ENCODE results near the gene HDAC4. TPM values are rescaled to one million over a fixed set of nuclear protein-coding genes. Genes with fewer than 3 reads are reported as not detected.

The HDAC4 gene
- total RNA-seq, 2 experiments from 2014 or later: 22.6 to 24.5 TPM

- Mint-ChIP-seq H3K4me1 (ENCODE audit: low read depth) (no peaks in the 10 kb centered on the region), H3K27me3 (no peaks in the 10 kb centered on the region), H3K27ac (no peak overlapping the region), H3K9me3 (no peaks in the 10 kb centered on the region), H3K36me3 (ENCODE audit: low read depth) (peaks cover 6% of the 10 kb centered on the region), H3K4me3 (no peak overlapping the region)
- ATAC-seq (no peak), DNase-seq (no peak)
- intact Hi-C loops (cut with micrococcal nuclease): no loop called here
- ChIA-PET CTCF (no interaction called here), POLR2A (no interaction called here)
- TF ChIP-seq, protein P1, sequence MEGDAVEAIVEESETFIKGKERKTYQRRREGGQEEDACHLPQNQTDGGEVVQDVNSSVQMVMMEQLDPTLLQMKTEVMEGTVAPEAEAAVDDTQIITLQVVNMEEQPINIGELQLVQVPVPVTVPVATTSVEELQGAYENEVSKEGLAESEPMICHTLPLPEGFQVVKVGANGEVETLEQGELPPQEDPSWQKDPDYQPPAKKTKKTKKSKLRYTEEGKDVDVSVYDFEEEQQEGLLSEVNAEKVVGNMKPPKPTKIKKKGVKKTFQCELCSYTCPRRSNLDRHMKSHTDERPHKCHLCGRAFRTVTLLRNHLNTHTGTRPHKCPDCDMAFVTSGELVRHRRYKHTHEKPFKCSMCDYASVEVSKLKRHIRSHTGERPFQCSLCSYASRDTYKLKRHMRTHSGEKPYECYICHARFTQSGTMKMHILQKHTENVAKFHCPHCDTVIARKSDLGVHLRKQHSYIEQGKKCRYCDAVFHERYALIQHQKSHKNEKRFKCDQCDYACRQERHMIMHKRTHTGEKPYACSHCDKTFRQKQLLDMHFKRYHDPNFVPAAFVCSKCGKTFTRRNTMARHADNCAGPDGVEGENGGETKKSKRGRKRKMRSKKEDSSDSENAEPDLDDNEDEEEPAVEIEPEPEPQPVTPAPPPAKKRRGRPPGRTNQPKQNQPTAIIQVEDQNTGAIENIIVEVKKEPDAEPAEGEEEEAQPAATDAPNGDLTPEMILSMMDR (IDR thresholded peaks at IDR 0.05): no peak
Observed at GRCh38 chr2:239054921-239055320, 345.9 kb downstream of the HDAC4 start.

- H3K4me3 Mint-ChIP-seq: no peak overlapping the region
- ATAC-seq: no peak
- no peak for DNase-seq
Observed at GRCh38 chr2:239053801-239054503, 346.9 kb downstream of the HDAC4 start.

DNA sequence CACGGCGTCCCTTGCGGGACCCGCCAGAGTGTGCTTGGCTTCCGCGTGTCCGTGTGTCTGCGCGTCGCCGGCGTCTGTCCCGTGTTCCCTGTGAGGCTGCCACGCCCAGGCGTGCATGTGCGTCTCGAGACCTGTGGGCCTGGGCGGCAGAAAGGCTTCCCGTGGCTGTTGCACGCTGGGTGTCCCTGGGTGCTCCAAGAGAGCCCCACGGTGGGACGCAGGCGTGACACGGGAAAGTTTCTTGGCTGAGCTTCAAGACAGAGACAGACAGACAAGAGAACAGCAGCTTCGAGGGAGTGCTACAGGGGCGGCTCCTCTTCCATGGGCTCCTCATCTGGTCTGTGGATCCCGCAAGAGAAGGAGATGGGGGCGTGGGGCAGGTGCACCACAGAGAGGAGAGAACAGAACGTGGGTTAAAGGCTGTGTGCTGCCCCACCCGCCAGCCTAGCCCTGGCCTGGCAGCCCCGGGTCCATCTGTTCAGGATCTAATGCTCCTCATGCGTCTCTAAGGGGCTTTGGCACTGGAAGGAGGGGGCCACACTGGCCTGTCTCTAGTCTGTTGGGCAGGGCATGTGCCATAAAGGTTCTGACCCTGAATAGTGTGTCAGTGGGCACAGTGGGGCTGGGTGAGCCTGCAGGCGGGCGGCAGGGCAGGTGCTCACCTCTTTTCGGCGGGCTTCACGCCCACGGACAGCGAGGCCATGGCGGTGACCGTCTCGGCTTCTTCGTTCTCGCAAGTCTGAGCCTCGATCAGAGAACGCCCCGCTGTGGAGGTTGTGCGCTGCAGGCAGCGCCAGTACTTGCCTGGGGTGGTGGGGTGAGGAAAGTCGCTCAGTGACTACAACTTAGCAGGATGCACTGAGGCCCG lies 347.8 kb downstream of the HDAC4 start:
- ATAC-seq: no peak
- H3K4me3 Mint-ChIP-seq: no peak overlapping the region

More at GRCh38 chr2:239053801-239054503, 346.9 kb downstream of the HDAC4 start:
- TF ChIP-seq, protein P1 (IDR thresholded peaks at IDR 0.05): no peak
- H3K36me3 Mint-ChIP-seq (ENCODE audit: low read depth): peaks cover 6% of the 10 kb centered on the region
- CTCF ChIA-PET: no interaction called here
- no peak overlapping the region for H3K27ac Mint-ChIP-seq
- no peaks in the 10 kb centered on the region for H3K9me3 Mint-ChIP-seq
- POLR2A ChIA-PET: no interaction called here
- H3K27me3 Mint-ChIP-seq: no peaks in the 10 kb centered on the region
- no peaks in the 10 kb centered on the region for H3K4me1 Mint-ChIP-seq (ENCODE audit: low read depth)
- intact Hi-C loops (cut with micrococcal nuclease): no loop called here

DNA sequence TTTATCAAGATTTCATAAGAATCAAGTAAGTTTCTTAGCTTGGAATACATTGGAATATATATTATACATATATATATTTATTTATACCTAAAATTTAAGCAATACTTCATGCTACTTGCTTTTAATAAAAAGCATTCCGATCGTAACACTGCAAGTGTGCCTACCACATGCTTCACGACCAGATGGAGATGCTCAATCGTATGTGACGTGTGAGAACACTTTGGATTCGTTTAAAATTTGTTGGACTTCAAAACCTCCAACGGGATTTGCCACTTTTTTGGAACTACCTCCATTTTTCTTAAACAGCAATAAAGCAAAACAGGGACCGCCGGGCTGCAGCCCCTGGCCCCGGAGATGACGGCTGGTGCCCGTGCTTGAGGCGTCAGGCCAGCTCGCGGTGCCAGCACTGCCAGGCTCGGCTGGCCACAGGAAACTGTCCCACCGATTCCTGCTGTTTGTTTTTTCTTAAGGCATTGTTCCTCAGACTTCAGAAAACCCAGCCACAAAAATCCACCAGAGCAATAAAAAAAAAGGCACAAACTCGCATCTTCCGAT lies 348.9 kb downstream of the HDAC4 start:
- no peak overlapping the region for H3K27ac Mint-ChIP-seq
- intact Hi-C loops (cut with micrococcal nuclease): no loop called here
- H3K27me3 Mint-ChIP-seq: no peaks in the 10 kb centered on the region
- H3K4me3 Mint-ChIP-seq: no peak overlapping the region
- DNase-seq (no peak), ATAC-seq (no peak)
- H3K4me1 Mint-ChIP-seq (ENCODE audit: low read depth): no peaks in the 10 kb centered on the region
- TF ChIP-seq, protein P1 (IDR thresholded peaks at IDR 0.05): no peak
- POLR2A ChIA-PET: no interaction called here
- peaks cover 6% of the 10 kb centered on the region for H3K36me3 Mint-ChIP-seq (ENCODE audit: low read depth)
- H3K9me3 Mint-ChIP-seq: no peaks in the 10 kb centered on the region
- CTCF ChIA-PET: no interaction called here

More for the DNA sequence above, 347.8 kb downstream of the HDAC4 start:
- Mint-ChIP-seq H3K4me1 (ENCODE audit: low read depth) (no peaks in the 10 kb centered on the region), H3K27ac (no peak overlapping the region), H3K27me3 (no peaks in the 10 kb centered on the region), H3K36me3 (ENCODE audit: low read depth) (peaks cover 6% of the 10 kb centered on the region), H3K9me3 (no peaks in the 10 kb centered on the region)
- intact Hi-C loops (cut with micrococcal nuclease): no loop called here
- TF ChIP-seq, protein P1 (IDR thresholded peaks at IDR 0.05): no peak
- no peak for DNase-seq
- ChIA-PET POLR2A (no interaction called here), CTCF (no interaction called here)

GRCh38 chr2:239050252-239050649 lies 350.6 kb downstream of the HDAC4 start:
- CTCF ChIA-PET: no interaction called here
- no peak for DNase-seq
- no peaks in the 10 kb centered on the region for H3K4me1 Mint-ChIP-seq (ENCODE audit: low read depth)
- POLR2A ChIA-PET: no interaction called here
- peaks cover 4% of the 10 kb centered on the region for H3K36me3 Mint-ChIP-seq (ENCODE audit: low read depth)
- TF ChIP-seq, protein P1 (IDR thresholded peaks at IDR 0.05): no peak
- no peak overlapping the region for H3K4me3 Mint-ChIP-seq
- H3K27ac Mint-ChIP-seq: no peak overlapping the region
- ATAC-seq: no peak
- no peaks in the 10 kb centered on the region for H3K27me3 Mint-ChIP-seq
- no peaks in the 10 kb centered on the region for H3K9me3 Mint-ChIP-seq
- intact Hi-C loops (cut with micrococcal nuclease): no loop called here

All from activated CD8-positive, alpha-beta T cell treated with anti-CD3 and anti-CD28 coated beads for 36 hours (primary cell).